ENCODE measurements around the gene RASGRP3.
"Not testable (repeated sequence)": the region's sequence is repeated elsewhere in the genome, so short reads cannot be mapped to it uniquely, and the experiment has no call there.

Gene RASGRP3, protein sequence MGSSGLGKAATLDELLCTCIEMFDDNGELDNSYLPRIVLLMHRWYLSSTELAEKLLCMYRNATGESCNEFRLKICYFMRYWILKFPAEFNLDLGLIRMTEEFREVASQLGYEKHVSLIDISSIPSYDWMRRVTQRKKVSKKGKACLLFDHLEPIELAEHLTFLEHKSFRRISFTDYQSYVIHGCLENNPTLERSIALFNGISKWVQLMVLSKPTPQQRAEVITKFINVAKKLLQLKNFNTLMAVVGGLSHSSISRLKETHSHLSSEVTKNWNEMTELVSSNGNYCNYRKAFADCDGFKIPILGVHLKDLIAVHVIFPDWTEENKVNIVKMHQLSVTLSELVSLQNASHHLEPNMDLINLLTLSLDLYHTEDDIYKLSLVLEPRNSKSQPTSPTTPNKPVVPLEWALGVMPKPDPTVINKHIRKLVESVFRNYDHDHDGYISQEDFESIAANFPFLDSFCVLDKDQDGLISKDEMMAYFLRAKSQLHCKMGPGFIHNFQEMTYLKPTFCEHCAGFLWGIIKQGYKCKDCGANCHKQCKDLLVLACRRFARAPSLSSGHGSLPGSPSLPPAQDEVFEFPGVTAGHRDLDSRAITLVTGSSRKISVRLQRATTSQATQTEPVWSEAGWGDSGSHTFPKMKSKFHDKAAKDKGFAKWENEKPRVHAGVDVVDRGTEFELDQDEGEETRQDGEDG

DNA sequence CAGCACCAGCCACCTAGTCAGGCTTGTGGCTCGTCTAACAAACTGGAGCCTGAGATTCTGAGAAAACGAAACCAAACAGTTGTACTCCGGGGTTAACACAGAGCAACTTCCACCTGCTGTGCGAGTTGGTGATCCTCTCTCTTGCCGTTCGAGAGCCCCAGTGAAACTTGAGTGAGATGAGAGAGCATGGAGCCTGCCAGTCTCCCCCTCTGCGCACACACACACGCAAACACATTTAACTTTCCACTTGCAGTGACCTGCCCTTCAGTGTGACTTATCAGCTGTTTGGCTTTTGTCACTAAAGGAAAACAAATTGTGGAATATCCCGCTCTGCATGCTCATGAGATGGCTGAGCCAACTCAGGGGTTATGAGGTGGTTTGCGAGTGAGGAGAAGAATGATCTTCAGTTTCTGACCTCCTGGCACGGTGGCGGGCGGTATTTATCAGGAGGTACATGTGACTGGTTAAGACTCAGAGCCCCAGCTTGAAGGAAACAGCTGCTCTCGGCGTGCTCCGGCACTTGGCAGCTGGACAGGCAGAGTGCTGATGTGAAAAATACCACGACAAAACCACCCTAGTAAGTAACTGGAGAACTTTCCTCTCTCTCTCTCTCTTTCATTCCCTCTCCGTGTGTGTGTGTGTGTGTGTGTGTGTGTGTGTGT lies at the start of gene RASGRP3:
TSS of gene RASGRP3 (plus strand) at position 519 of the 662 bp plus-strand sequence. CDS start 38,488 bp downstream, outside the sequence.
- peak; percentile 24 for DNase-seq (ENCODE audit: low read depth)

DNA sequence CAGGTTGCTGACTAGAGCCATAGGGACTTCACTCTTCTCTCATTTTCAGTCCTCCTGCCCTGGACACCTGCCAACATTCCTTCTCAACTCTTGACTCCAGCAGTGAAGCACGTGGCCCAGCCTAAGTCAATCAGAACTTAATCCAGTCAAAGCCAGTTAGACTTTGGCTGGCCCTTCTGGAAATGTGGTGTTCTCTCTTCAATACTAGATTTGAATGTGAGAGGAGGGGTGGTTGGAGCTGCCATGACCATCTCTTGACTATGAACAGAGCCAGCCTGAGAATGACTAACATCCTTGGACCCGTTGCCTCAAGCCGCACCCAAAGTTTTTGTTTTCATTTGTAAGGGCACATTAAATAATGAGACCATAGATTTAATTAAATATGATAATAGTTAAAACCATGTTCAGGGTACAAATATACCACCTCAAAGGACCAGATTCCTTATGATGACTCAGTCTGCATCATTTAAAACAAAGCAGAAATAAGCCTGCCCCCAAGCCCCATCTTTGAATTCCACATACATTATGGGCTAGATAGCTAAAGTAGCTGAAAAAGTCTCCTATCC lies 49.7 kb upstream of the RASGRP3 start:
- no peak for DNase-seq (ENCODE audit: low read depth)

DNA sequence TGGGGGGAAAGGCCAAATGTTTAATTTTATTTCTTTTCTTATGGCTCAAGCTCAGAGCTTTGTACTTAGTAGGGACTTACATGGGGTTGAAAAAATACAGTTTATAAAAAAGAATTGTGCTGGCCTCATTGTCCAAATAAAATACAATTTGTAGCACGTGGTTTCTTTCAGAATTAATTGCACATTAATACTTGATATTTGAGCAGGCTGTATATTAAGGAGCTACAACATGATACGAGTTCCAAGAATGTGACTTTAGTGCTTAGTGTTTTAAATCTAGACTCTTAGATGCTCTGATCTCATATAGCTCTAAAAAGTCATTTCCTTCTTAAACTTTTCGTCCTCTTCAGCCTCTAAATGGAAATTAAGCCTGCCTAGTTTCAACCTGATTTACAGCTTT lies 46.4 kb upstream of the RASGRP3 start:
- DNase-seq (ENCODE audit: low read depth): no peak

DNA sequence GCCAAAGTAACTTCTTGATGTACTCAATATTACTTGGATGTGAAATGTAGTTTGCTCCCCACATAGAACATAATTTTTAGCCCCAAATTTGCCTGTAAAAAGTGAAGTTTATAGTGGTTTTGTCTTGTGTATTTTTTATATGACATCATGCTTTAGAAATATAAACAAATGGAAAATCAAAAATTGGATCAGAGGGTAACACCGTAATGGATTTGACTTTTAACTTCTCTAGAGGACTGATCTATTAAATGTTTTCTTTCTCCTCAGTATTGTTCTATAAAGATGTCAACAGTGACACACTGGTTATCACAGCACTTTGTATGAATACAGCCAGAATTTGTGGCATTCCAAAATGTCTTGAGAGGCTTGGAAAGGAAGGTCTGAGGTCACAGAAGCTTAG lies 45.6 kb upstream of the RASGRP3 start:
- DNase-seq (ENCODE audit: low read depth): no peak

DNA sequence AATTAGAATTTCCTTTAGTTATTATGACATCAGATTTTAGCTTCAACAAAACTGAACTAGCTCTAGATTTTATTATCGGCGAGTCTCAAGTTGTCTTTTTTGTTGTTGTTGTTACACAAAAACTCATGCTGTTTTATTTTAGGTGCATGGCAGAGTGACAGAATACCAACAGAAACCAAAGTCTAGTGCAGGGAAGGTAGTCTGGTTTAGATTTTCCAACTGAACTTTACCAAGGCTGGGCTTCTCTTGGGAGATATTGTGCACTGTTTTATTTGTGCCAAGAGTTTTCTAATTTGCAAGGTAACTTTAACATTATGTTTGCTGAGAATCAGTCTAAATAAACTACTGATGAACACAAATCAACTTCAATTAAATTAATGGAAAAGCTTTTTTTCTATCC lies 43.6 kb upstream of the RASGRP3 start:
- DNase-seq (ENCODE audit: low read depth): no peak

DNA sequence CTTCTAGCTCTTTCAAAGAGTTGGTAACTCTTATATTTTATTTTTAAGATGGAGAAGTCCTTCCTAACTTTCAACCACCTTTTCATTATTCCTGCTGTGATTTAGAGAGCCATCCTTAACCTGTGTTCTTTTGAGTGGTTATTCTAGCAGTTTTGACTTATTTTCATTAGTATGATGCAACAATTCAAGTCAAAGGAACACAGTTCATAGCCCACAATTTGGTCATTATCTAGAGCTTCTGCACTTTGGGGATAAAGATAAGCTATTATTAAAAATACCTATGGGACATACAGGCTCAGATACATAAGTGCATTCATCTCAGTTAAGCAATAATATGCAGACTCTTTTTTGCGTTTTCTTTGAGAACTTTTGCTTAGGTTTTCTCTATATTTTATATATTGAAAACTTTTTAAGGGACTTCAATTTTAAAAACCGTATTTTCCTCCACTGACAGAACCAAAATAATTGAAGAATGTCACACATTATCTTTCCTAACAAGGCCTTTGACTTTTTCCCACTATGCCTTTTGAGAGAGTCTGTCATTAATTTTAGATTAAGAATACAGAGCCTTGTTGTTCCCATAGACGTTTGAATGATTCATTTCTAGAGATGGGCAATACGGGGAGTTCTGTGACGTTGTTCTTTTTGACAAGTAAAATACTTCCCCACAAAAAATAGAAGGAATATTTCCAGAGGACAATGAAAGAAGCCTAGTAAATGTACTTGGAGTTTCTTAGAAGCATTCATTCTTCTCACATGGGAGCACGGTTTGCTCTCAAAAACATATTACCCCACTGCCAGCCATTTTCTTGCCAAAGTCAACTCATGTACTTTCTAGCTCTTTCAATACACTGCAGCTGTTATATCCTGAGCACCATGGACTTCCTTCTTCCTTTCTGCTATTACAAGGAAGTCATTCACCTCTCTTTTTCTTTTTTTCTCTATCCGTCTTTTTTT lies 42.9 kb upstream of the RASGRP3 start:
- DNase-seq (ENCODE audit: low read depth): no peak

DNA sequence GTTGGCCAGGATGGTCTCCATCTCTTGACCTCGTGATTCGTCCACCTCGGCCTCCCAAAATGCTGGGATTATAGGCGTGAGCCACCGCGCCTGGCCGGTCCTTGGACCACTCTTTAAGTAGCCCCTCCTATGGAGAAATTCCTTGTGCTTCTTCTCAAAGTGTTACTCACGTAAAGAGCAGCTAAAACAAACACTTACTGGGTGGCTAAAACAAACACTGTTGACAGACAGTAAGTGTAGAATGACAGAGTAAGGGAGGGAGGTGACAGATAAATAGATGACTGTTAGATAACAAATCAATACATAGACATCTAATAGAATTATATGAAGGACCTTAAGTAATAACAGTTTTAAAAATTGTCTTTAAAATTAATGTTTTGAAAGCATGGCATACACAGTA lies 40.9 kb upstream of the RASGRP3 start:
- DNase-seq (ENCODE audit: low read depth): no peak

DNA sequence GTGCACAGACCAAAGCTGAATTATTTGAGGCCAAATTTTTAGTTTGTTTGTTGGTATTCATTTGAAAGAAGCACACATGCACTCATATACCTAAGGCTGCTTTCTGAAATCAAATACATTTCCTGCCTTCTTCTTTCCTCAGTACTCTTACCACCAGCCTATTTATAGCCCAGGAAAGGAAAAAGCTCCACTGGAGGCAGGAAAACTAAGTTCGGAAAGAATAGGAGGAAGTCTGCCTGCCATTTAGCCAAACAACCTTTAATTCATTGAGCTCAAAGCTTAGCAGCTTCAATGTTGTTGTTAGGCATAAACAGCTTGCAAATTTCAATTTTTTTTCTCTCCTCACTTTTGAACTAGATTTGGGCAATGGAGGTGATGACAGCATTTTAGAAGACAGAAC lies 40.4 kb upstream of the RASGRP3 start:
- no peak for DNase-seq (ENCODE audit: low read depth)

DNA sequence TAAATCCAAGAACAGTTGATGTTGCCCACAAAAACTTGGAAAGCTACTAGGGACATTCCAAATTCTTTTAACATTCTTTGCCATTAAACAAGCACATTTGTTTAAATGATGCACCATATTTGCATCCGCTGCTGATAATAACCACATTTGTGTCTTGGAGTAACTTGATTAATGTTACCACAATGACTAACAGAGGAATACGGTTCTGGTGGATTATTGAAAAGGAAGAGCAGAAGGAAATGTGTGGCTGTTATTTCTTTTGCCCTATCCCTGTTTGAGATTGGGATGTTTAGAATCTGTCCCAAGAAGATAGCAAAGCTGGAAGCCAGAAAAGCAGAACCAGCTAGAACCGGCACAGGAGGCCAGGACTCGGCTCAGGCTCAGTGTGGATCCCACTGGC lies 39.2 kb upstream of the RASGRP3 start:
- DNase-seq (ENCODE audit: low read depth): no peak

DNA sequence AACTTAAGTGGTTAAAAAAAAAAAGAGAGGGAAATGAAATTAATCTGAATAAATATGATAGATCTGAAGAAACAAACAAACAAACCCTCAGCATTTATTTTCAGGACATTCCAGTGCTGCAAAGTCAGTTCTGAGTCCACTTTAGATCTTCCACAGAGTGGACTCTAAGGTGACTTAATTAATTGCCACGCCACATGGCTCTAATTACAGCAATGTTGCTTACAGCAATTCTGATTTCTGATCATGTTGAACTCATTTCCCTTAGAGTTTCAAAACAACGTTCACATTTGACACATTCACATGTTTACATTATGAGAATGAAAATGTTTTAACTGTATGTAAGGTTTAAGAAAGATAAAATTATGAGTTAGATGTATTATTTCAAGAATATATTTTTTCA lies 38.6 kb upstream of the RASGRP3 start:
- no peak for DNase-seq (ENCODE audit: low read depth)

DNA sequence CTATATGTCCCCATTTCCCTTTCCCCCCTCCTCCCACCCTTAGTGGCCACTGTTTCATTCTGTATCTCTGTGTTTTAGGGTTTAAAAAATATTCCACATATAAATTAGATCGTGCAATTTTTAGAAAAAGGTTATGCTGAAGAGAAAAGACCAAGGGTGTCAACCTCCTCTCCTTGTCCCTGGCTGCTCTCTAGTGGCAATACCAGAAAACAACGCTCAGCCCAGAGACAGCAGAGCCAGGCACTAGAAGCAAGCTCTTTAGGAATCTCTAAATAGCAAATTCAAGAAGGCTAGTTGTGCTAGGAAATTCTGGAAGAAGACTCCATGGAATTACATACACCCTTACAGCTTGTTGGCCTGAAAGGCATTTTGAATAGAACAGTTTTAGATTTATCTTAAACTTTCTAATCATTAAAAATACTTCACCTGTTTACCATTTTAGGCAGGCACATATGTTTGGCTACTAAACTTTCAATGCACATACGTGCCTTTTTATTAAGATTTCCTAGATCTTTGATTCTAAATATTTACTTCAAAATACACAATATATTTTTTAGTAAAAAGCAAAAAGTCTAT lies 35.1 kb upstream of the RASGRP3 start:
- DNase-seq (ENCODE audit: low read depth): no peak

DNA sequence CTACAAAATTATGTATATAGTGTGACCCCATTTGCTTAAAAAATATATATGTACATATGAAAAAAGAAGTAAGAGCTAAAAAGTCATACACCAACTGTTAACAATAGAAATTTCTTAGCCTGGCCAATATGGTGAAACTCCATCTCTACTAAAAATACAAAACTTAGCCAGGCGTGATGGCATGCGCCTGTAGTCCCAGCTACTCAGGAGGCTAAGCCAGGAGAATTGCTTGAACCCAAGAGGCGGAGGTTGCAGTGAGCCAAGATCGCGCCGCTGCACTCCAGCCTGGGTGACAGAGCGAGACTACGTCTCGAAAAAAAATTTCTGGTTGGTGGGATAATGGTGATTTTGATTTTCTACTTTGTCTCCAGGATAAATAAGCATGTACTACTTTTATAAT lies 34.4 kb upstream of the RASGRP3 start:
- not testable (repeated sequence) for DNase-seq (ENCODE audit: low read depth)

DNA sequence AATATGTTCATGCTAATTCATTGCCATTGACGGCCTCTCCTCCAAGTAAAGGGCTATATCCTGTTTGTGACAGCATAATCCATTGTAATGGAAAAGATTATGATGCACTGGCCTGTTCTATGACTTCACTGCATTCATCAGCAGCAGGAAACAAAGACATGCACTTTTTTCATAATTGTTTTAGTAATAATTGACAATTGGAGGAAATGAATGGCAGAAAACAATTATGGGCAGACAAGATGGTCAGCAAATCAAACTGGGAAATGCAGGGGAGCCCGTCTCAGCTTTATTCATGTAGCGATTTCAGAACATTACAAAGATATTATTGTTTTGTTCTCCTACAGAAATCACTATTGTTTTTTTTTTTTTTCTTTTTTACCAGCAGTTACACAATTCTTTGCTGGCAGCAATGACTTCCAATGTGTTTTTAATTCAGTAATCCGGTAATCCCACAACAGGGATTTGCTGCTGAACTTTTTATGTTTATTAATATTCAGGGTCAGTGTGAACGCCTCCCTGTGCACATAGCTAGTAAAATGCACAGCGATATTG lies 33.8 kb upstream of the RASGRP3 start:
- no peak for DNase-seq (ENCODE audit: low read depth)

DNA sequence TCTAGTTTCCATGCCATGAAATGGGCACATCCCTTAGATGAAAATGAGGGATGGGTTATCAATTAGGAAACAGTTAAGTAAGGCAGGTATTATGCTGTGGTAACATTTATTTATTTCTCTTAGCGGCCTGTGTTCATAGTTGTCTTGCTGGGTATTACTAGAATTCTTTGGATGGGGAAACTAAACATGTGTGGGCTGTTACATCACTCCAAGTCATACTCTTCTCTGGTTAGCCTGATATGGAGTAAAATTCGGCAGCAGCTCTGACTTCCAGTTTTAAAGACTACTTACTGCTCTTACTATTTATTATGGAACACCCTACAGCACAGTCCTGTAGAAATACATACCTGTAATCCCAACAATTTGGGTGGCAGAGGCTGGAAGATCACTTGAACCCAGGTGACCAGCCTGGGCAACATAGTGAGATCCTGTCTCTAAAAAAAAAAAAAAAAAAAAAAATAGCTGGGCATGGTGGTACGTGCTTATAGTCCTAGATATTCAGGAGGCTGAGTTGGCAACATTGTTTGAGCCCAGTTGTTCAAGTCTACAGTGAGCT lies 33.1 kb upstream of the RASGRP3 start:
- no peak for DNase-seq (ENCODE audit: low read depth)

DNA sequence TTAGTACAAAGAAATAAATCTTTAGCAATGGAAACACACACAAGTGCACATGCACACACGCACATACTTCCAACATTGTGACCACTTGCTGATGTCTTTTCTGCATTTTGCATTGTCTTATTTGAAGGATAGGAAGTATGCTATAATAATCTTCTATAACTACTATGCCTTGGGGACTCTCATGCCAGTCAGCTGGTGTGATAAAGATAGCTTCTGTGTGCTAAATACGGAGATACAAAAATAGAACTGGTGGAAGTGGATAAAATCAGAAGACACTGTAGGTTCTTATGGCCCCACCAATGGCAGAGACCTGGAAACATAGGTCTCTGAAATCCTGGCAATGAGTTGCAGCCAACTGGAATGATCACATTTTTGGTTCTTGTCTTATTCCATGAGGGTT lies 31.5 kb upstream of the RASGRP3 start:
- DNase-seq (ENCODE audit: low read depth): no peak

DNA sequence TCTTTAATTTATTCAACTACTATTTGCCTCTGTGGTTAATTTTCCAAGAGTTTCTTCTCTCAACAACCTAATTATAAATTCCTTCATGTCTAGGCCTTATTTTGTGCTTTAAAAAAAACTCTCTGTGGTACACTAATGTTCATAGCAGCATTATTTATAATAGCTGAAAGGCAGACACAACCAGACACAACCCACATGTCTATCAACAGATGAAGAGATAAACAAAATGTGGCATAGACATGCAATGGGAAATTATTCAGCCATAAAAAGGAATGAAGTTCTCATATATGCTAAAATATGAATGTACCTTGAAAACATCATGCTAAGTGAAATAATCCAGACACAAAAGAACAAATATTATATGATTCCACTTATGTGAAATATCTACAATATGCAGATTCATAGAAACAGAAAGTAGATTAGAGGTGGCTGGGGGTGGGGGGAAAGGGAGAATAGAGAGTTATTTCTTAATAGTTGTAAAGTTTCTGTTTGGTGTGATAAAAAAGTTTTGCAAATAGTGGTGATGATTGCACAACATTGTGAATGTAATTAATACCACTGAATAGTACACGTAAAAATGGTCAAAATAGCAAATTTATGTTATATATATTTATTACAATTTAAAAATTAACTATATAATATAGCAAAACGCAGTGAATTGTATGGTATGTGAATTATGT lies 28.1 kb upstream of the RASGRP3 start:
- no peak for DNase-seq (ENCODE audit: low read depth)

DNA sequence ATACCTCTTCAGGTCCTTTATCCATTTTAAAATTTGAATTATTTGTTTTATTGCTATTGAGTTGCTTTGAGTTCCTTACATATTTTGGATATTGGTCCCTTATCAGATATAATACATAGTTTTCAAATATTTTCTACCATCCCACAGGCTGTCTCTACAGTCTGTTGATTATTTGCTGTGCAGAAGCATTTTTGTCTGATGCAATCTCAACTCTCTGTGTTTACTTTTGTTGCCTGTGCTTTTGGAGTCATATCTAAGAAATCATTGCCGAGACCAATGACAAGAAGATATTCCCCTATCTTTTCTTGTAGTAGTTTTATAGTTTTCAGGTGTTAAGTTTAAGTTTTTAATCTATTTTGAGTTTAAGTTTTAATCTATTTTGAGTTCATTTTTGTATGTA lies 25.2 kb upstream of the RASGRP3 start:
- DNase-seq (ENCODE audit: low read depth): no peak

DNA sequence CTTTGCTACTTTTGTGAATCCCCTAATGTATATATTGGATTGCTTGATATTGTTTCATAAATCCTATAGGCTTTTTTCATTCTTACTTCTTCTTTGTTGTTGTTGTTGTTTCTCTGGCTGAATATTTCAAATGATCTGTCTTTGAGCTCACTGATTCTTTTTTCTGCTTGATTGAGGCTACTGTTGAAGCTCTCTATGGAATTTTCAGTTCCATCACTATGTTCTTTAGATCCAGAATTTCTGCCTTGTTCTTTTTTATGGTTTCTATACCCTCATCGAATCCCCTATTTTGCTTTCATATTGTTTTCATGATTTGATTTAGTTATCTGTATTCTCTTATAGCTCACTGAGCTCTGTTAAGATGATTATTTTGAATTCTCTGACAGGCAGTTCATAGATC lies 24.6 kb upstream of the RASGRP3 start:
- DNase-seq (ENCODE audit: low read depth): no peak

DNA sequence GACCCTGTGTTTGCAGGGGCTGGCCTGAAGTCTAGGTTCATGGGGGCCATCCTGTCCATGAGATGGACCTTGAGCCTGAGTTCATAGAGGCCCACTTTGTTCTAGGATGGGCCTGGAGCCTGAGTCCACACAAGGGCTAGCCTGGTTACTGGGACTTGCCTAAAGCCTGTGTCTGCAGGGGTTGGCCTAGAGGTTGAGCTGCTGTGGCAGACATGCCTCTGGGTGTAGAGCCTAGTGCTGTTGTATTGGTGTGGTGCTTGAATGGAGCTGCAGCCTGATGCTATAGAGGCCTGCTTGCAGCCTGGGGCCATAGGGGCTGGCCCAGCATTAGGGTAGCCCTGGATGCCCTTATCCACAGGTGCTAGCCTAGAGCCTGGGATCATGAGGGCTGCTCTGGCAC lies 23.9 kb upstream of the RASGRP3 start:
- no peak for DNase-seq (ENCODE audit: low read depth)

DNA sequence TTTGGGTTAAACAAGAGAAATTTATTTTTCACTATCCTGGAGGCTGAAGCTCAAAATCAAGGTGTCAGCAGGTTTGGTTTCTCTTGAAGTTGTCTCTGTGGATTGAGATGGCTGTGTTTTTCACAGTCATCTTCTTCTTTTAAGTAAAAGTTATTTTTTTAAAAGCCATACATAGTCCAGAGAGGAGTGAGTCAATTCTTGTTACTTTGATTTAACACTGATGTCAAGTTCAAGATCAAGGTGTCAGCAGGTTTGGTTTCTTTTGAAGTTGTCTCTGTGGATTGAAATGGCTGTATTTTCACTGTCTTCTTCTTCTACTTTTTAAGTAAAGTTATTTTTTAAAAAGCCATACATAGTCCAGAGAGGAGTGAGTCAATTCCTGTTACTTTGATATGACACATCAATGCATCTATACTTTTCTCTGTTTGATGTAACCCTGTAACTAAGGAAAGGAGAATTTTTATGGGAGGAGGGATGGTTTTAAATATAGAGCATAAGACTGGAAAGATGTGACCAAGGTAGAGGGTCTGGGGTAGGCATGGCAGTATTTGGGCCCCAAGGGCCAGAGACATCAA lies 22.5 kb upstream of the RASGRP3 start:
- DNase-seq (ENCODE audit: low read depth): no peak

Data from stimulated activated CD8-positive, alpha-beta memory T cell treated with anti-CD3 and anti-CD28 coated beads, Interleukin-15, amount 100 ng/mL, for 1 hour (primary cell).